Sigmoid colon (tissue), 3 donors: ENCODE measurements around the gene MSX1.

Source experiments
- POLR2A ChIP-seq, 2 donors: fragments of 450-650 bp; IDR thresholded peaks; one replicate each; pipeline ENCODE4 v1.6.1; 2016; ENCODE audit warnings: antibody characterized with exemption in 2 of 2, mild to moderate bottlenecking in 2 of 2, moderate library complexity in 2 of 2
- TF ChIP-seq, protein P1 (sequence below), 4 experiments: fragments of 450-650 bp in 3 of 4; fragments of 200-600 bp in 1 of 4; IDR thresholded peaks; one replicate each; pipeline ENCODE4 v1.5.1; 2016 to 2019; ENCODE audit warnings: antibody characterized with exemption in 4 of 4, mild to moderate bottlenecking in 3 of 4, moderate library complexity in 2 of 4

GRCh38 chr4:4853371-4853823, 6.1 kb upstream of the MSX1 start:
- TF ChIP-seq, protein P1, sequence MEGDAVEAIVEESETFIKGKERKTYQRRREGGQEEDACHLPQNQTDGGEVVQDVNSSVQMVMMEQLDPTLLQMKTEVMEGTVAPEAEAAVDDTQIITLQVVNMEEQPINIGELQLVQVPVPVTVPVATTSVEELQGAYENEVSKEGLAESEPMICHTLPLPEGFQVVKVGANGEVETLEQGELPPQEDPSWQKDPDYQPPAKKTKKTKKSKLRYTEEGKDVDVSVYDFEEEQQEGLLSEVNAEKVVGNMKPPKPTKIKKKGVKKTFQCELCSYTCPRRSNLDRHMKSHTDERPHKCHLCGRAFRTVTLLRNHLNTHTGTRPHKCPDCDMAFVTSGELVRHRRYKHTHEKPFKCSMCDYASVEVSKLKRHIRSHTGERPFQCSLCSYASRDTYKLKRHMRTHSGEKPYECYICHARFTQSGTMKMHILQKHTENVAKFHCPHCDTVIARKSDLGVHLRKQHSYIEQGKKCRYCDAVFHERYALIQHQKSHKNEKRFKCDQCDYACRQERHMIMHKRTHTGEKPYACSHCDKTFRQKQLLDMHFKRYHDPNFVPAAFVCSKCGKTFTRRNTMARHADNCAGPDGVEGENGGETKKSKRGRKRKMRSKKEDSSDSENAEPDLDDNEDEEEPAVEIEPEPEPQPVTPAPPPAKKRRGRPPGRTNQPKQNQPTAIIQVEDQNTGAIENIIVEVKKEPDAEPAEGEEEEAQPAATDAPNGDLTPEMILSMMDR (IDR thresholded peaks at IDR 0.05): no peak
- no peak for TF ChIP-seq POLR2A (IDR thresholded peaks at IDR 0.05)
